Measurements from ENCODE around the gene TBC1D22A. TPM values are rescaled to one million over a fixed set of nuclear protein-coding genes. Genes with fewer than 3 reads are reported as not detected.

The TBC1D22A gene
- total and polyA plus RNA-seq, 10 of the 15 experiments (the other 5 are each of a cell fraction or from before 2014, with no cell fraction given): 0.63 to 44.7 (median 27.4) TPM

DNA sequence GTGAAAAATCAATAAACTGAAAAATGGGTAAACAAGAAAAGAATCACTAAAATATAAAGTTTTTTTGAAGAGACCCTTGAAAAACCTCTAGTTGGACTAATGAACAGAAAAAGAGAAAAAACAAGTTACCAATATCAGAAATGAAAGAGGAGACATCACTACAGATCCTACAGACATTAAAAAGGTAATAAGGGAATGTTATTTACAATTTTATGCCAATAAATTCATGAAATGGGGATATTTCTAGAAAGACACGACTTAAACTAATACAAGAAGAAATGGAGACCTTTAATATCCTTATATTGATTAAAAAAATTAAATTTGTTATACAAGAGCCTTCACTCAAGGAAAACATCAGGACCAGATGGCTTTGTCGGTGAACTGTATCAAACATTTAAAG is 109.4 kb downstream of the TBC1D22A start:
- no peak overlapping the region for H2AFZ ChIP-seq (ENCODE audit: control insufficient read depth, low read depth, low read length)
- RAD21 ChIA-PET (ENCODE audit: unreplicated experiment): no interaction called here
- H3K9me3 ChIP-seq (replicated peaks; ENCODE audit: control insufficient read depth, insufficient read depth, low read length): peaks cover 12% of the 10 kb centered on the region
- peaks cover 2% of the 10 kb centered on the region for H3K79me2 ChIP-seq (ENCODE audit: control insufficient read depth, insufficient read depth, low read length)
- CTCF ChIA-PET: no interaction called here
- H4K20me1 ChIP-seq (ENCODE audit: control insufficient read depth, insufficient read depth): 0 out of 2 replicates have a peak, but pooled peaks cover 2% of the 10 kb centered on the region
- H3K9ac ChIP-seq (ENCODE audit: control insufficient read depth, insufficient read depth, low read length): no peak overlapping the region
- DNase-seq (ENCODE audit: low read depth, low spot score) (no peak), FAIRE-seq (no peak), ATAC-seq (no peak)
- in situ Hi-C loops (cut with MboI): no loop called here
- SMC1A ChIA-PET (ENCODE audit: uncharacterized antibody, unreplicated experiment): no interaction called here
- H3K27ac ChIP-seq (ENCODE audit: control insufficient read depth, insufficient read depth): no peak overlapping the region
- WGBS (ENCODE audit: insufficient coverage, insufficient replicate concordance, low lambda C conversion rate, missing lambda C conversion rate): 94% methylated on average over 2 of the region's 2 CpGs
- peaks cover 2 to 13% of the 10 kb centered on the region in 2 experiments; a peak in 3 of 4 replicates for H3K36me3 ChIP-seq (ENCODE audit: control insufficient read depth in 2 of 2, insufficient read depth in 2 of 2, low read length in 1 of 2)
- TF ChIP-seq, protein P1, sequence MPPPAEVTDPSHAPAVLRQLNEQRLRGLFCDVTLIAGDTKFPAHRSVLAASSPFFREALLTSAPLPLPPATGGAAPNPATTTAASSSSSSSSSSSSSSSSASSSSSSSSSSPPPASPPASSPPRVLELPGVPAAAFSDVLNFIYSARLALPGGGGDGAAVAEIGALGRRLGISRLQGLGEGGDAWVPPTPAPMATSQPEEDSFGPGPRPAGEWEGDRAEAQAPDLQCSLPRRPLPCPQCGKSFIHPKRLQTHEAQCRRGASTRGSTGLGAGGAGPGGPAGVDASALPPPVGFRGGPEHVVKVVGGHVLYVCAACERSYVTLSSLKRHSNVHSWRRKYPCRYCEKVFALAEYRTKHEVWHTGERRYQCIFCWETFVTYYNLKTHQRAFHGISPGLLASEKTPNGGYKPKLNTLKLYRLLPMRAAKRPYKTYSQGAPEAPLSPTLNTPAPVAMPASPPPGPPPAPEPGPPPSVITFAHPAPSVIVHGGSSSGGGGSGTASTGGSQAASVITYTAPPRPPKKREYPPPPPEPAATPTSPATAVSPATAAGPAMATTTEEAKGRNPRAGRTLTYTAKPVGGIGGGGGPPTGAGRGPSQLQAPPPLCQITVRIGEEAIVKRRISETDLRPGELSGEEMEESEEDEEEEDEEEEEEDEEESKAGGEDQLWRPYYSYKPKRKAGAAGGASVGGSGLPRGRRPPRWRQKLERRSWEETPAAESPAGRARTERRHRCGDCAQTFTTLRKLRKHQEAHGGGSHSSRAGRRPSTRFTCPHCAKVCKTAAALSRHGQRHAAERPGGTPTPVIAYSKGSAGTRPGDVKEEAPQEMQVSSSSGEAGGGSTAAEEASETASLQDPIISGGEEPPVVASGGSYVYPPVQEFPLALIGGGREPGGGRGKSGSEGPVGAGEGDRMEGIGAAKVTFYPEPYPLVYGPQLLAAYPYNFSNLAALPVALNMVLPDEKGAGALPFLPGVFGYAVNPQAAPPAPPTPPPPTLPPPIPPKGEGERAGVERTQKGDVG (CRISPR knock-in tag; IDR thresholded peaks at IDR 0.05): no peak
- TF ChIP-seq PAX8 (IDR thresholded peaks at IDR 0.05) (no peak), SREBF1 (IDR thresholded peaks at IDR 0.05; ENCODE audit: low read length) (no peak), TCF12 (IDR thresholded peaks at IDR 0.05; ENCODE audit: low read depth, low read length) (no peak), EP300 (IDR thresholded peaks at IDR 0.05; ENCODE audit: borderline replicate concordance in 1 of 2, control insufficient read depth in 1 of 2, low read depth in 2 of 2, low read length in 2 of 2) (no peak), NBN (IDR thresholded peaks at IDR 0.05) (no peak), SREBF2 (IDR thresholded peaks at IDR 0.05; ENCODE audit: low read length) (no peak)
- TF ChIP-seq, protein P2, sequence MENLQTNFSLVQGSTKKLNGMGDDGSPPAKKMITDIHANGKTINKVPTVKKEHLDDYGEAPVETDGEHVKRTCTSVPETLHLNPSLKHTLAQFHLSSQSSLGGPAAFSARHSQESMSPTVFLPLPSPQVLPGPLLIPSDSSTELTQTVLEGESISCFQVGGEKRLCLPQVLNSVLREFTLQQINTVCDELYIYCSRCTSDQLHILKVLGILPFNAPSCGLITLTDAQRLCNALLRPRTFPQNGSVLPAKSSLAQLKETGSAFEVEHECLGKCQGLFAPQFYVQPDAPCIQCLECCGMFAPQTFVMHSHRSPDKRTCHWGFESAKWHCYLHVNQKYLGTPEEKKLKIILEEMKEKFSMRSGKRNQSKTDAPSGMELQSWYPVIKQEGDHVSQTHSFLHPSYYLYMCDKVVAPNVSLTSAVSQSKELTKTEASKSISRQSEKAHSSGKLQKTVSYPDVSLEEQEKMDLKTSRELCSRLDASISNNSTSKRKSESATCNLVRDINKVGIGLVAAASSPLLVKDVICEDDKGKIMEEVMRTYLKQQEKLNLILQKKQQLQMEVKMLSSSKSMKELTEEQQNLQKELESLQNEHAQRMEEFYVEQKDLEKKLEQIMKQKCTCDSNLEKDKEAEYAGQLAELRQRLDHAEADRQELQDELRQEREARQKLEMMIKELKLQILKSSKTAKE (IDR thresholded peaks at IDR 0.05; ENCODE audit: low read depth, poor library complexity, severe bottlenecking): no peak
- no peaks in the 10 kb centered on the region for H3K4me1 ChIP-seq (ENCODE audit: control insufficient read depth, insufficient read depth, low read length)
- no peaks in the 10 kb centered on the region for H3K27me3 ChIP-seq (replicated peaks in 1 of 2; ENCODE audit: control insufficient read depth in 2 of 2, insufficient read depth in 2 of 2, low read length in 1 of 2)
- no peak overlapping the region for H3K4me2 ChIP-seq (ENCODE audit: control insufficient read depth, insufficient read depth)
- POLR2A ChIA-PET: no interaction called here
- no TSS peak for BruUV-seq (replicated peaks)
- H3K4me3 ChIP-seq: no peak overlapping the region
- intact Hi-C loops (cut with micrococcal nuclease; ENCODE audit: unreplicated experiment): no loop called here

Measured in GM12878 (cell line).